Spleen (tissue), 11 donors: Measurements from ENCODE around the gene PLCG2. TPM values are rescaled to one million over a fixed set of nuclear protein-coding genes. Genes with fewer than 3 reads are reported as not detected.

Source experiments
- DNase-seq: peaks from one replicate; pipeline ENCODE4 v3.0.0-alpha.2; 2020
- H3K27ac ChIP-seq, 8 donors: fragments of 200-600 bp; sonication (generic) in 7 of 8; 1 replicate in 4 of 8; 2 replicates in 4 of 8; pipeline versions ENCODE4 v1.5.0 to v1.8.0; 2016 to 2021; ENCODE audit warnings: inconsistent platforms in 4 of 8, mild to moderate bottlenecking in 4 of 8, moderate library complexity in 1 of 8
- H3K27me3 ChIP-seq, 7 donors: fragments of 200-600 bp; sonication (generic) in 6 of 7; replicated peaks in 1 of 7; 1 replicate in 4 of 7; 2 replicates in 3 of 7; pipeline versions ENCODE4 v1.5.0 to v1.8.0; 2016 to 2021; ENCODE audit warnings: inconsistent platforms in 3 of 7, mild to moderate bottlenecking in 1 of 7
- H3K36me3 ChIP-seq, 6 donors: fragments of 200-600 bp; sonication (generic) in 5 of 6; 1 replicate in 4 of 6; 2 replicates in 2 of 6; pipeline versions ENCODE4 v1.5.0 to v1.8.0; 2016 to 2021; ENCODE audit warnings: inconsistent platforms in 2 of 6
- H3K4me1 ChIP-seq, 6 donors: fragments of 200-600 bp; sonication (generic) in 5 of 6; 1 replicate in 3 of 6; 2 replicates in 3 of 6; pipeline versions ENCODE4 v1.5.0 to v1.8.0; 2016 to 2021; ENCODE audit warnings: inconsistent platforms in 3 of 6
- H3K4me3 ChIP-seq, 8 donors: fragments of 200-600 bp; sonication (generic) in 7 of 8; 1 replicate in 4 of 8; 2 replicates in 4 of 8; pipeline versions ENCODE4 v1.5.0 to v1.8.0; 2016 to 2021; ENCODE audit warnings: inconsistent platforms in 4 of 8, mild to moderate bottlenecking in 4 of 8, moderate library complexity in 2 of 8
- H3K9me3 ChIP-seq, 8 donors: fragments of 200-600 bp; sonication (generic) in 7 of 8; 1 replicate in 4 of 8; 2 replicates in 4 of 8; pipeline versions ENCODE4 v1.5.0 to v1.8.0; 2016 to 2021; ENCODE audit warnings: inconsistent platforms in 4 of 8
- CTCF ChIP-seq, 11 experiments: fragments of 200-600 bp in 7 of 11; fragments of 450-650 bp in 4 of 11; sonication (generic) in 4 of 11; IDR thresholded peaks in 8 of 11; conservative IDR thresholded peaks in 3 of 11; 1 replicate in 7 of 11; 2 replicates in 4 of 11; pipeline versions ENCODE4 v1.4.0 to v1.8.0; 2016 to 2021; ENCODE audit warnings: antibody characterized with exemption in 11 of 11, inconsistent platforms in 4 of 11, mild to moderate bottlenecking in 1 of 11
- POLR2A ChIP-seq, 3 donors: fragments of 450-650 bp; IDR thresholded peaks; one replicate each; pipeline ENCODE4 v1.5.1; 2017; ENCODE audit warnings: antibody characterized with exemption in 3 of 3, mild to moderate bottlenecking in 1 of 3
- POLR2AphosphoS5 ChIP-seq, 3 donors: sonication (generic); formaldehyde crosslinking; IDR thresholded peaks; one replicate each; pipeline ENCODE4 v1.5.1; 2017; ENCODE audit warnings: antibody characterized with exemption in 3 of 3
- WGBS, 5 donors: extraction: QIAGEN DNeasy Blood & Tissue Kit in 3 of 5; methylation state at CpG; one replicate each; pipeline versions ENCODE4 v1.1.5 to v1.1.7; 2013 to 2018; 5-methylcytosine and 5-hydroxymethylcytosine counted together
- intact Hi-C: fragments of 100-400 bp; cut with DNase I; formaldehyde crosslinking; loops from one replicate; pipeline ENCODE4 v1.15.0; 2023; ENCODE audit warnings: low total_unique reads
- polyA plus RNA-seq, 3 donors: library from polyadenylated mRNA; stranded (reverse); fragments of 200-250 nt; gene quantifications; one replicate each; pipeline ENCODE4 v1.2.1, GENCODE V29; 2013
- total RNA-seq, 7 donors: library from RNA; depleted of rRNA in 3 of 7; stranded (reverse); fragments of >200 nt in 3 of 7; fragmentation: NEBNext Ultra II Directional in 4 of 7; extraction: Animal tissue kit (Norgen Biotek cat#: 25700) in 4 of 7; gene quantifications; one replicate each; pipeline versions ENCODE4 v1.1.0 to v1.2.1, GENCODE V29; 2016 to 2021
- donor health status: healthy with polysubstance abuse.
- donor health status: DM: no; HTN: no; CAD: no; lungs with moderate emphysema.
- donor health status: DM: no; HTN: no; CAD: no.
- donor health status: Bipolar disorder and iron deficiency.
- donor health status: healthy.
- donor health status: DM: no; HTN: no; CAD: no.
- donor health status: DM: yes; HTN: yes; CAD: no.

PLCG2 gene
- total and polyA plus RNA-seq, 10 donors, result 57.1 to 277 (median 145) TPM

GRCh38 chr16:81920498-81920897, 141.4 kb downstream of the PLCG2 start:
- WGBS, 5 donors, result 80 to 93% (median 87%) methylated on average over 4 of the region's 4 CpGs
- DNase-seq, result no peak
- Histone ChIP-seq H3K27ac (no peak overlapping the region), H3K4me1 (no peaks in the 10 kb centered on the region), H3K9me3 (no peaks in the 10 kb centered on the region), H3K36me3 (peaks cover 0 to 98% (median 62%) of the 10 kb centered on the region in 6 donors), H3K27me3 (no peaks in the 10 kb centered on the region), H3K4me3 (no peak overlapping the region)
- intact Hi-C loops, result no loop called here
- no peak for TF ChIP-seq POLR2AphosphoS5 (IDR thresholded peaks at IDR 0.05)
- TF ChIP-seq CTCF (IDR thresholded peaks at IDR 0.05 in 8 of 11, conservative IDR thresholded peaks at IDR 0.05 in 3 of 11), result no peak
- TF ChIP-seq POLR2A (IDR thresholded peaks at IDR 0.05), result no peak

GRCh38 chr16:81921085-81921814, 142.2 kb downstream of the PLCG2 start:
- Histone ChIP-seq H3K4me3 (no peak overlapping the region), H3K4me1 (no peaks in the 10 kb centered on the region), H3K27me3 (no peaks in the 10 kb centered on the region), H3K27ac (no peak overlapping the region), H3K9me3 (no peaks in the 10 kb centered on the region), H3K36me3 (peaks cover 0 to 99% (median 62%) of the 10 kb centered on the region in 6 donors)
- TF ChIP-seq POLR2AphosphoS5 (IDR thresholded peaks at IDR 0.05) (no peak), POLR2A (IDR thresholded peaks at IDR 0.05) (no peak), CTCF (IDR thresholded peaks at IDR 0.05 in 8 of 11, conservative IDR thresholded peaks at IDR 0.05 in 3 of 11) (no peak)
- DNase-seq, result no peak
- intact Hi-C loops, result no loop called here
- 84 to 93% (median 91%) methylated on average over 12 of the region's 12 CpGs for WGBS, 5 donors

GRCh38 chr16:81921843-81922584, 142.9 kb downstream of the PLCG2 start:
- Histone ChIP-seq H3K27me3 (no peaks in the 10 kb centered on the region), H3K27ac (no peak overlapping the region), H3K4me3 (no peak overlapping the region), H3K36me3 (peaks cover 0 to 100% (median 67%) of the 10 kb centered on the region in 6 donors), H3K9me3 (no peaks in the 10 kb centered on the region), H3K4me1 (no peaks in the 10 kb centered on the region)
- TF ChIP-seq POLR2AphosphoS5 (IDR thresholded peaks at IDR 0.05) (peak in 1 of 3 donors; percentile 6), CTCF (IDR thresholded peaks at IDR 0.05 in 8 of 11, conservative IDR thresholded peaks at IDR 0.05 in 3 of 11) (no peak)
- no peak for DNase-seq
- intact Hi-C loops, result no loop called here
- 84 to 92% (median 88%) methylated on average over 5 of the region's 5 CpGs for WGBS, 5 donors

- H3K4me3 ChIP-seq, result no peak overlapping the region
- no peaks in the 10 kb centered on the region for H3K9me3 ChIP-seq
- TF ChIP-seq POLR2AphosphoS5 (IDR thresholded peaks at IDR 0.05) (no peak), CTCF (IDR thresholded peaks at IDR 0.05 in 8 of 11, conservative IDR thresholded peaks at IDR 0.05 in 3 of 11) (no peak), POLR2A (IDR thresholded peaks at IDR 0.05) (no peak)
- peaks cover 0 to 3% (median 0%) of the 10 kb centered on the region in 6 donors for H3K4me1 ChIP-seq
- peaks cover 0 to 100% (median 80%) of the 10 kb centered on the region in 6 donors for H3K36me3 ChIP-seq
- DNase-seq, result no peak
- H3K27me3 ChIP-seq, result no peaks in the 10 kb centered on the region
- H3K27ac ChIP-seq, result no peak overlapping the region
- WGBS, 5 donors, result 77 to 87% (median 85%) methylated on average over 6 to 9 of the region's 9 CpGs
- intact Hi-C loops, result no loop called here
These were observed 144.2 kb downstream of the PLCG2 start for GRCh38 chr16:81923296-81923695.
